Heart left ventricle (tissue), 13 donors: ENCODE results near the gene CLCNKA.

Experiments used
- POLR2A ChIP-seq, 2 donors: fragments of 450-650 bp; IDR thresholded peaks; one replicate each; pipeline ENCODE4 v1.6.1; 2017; ENCODE audit warnings: antibody characterized with exemption in 2 of 2, mild to moderate bottlenecking in 2 of 2, moderate library complexity in 2 of 2
- TF ChIP-seq, protein P1 (sequence below), 12 donors: fragments of 200-600 bp; sonication (generic) in 4 of 12; IDR thresholded peaks; one replicate each; pipeline versions ENCODE4 v1.5.0 to v1.8.0; 2018 to 2022; ENCODE audit warnings: antibody characterized with exemption in 12 of 12, mild to moderate bottlenecking in 5 of 12
- donor health status: ischemic (EF 13 %, LVEDD 7.1; RV severe dilation, severe dysfunction).
- donor health status: DM: no; HTN: yes; CAD: no.
- donor health status: DM: no; HTN: no; CAD: no.
- donor health status: ischemic (EF 25% LVEDD 6.9; RV normal size, moderate dysfunction).
- donor health status: ischemic (EF 25% LVEDD 5.7; RV mildly dilated, moderate dysfunction).
- donor health status: ischemic (EF 35%, LVEDD 5.7; RV mildly dilated, moderate dysfunction).
- donor health status: nonischemic (EF 11% LVEDD 7.7; RV severe dilation, severe dysfunction).
- donor health status: DM: yes; HTN: yes; CAD: no.
- donor health status: PGD.
- donor health status: ischemic (EF 29% LVEDD 5.4; RV normal size, mild dysfunction).
- donor health status: nonischemic (EF 23%, LVEDD 6.1; RV moderate dilation, normal function).

DNA sequence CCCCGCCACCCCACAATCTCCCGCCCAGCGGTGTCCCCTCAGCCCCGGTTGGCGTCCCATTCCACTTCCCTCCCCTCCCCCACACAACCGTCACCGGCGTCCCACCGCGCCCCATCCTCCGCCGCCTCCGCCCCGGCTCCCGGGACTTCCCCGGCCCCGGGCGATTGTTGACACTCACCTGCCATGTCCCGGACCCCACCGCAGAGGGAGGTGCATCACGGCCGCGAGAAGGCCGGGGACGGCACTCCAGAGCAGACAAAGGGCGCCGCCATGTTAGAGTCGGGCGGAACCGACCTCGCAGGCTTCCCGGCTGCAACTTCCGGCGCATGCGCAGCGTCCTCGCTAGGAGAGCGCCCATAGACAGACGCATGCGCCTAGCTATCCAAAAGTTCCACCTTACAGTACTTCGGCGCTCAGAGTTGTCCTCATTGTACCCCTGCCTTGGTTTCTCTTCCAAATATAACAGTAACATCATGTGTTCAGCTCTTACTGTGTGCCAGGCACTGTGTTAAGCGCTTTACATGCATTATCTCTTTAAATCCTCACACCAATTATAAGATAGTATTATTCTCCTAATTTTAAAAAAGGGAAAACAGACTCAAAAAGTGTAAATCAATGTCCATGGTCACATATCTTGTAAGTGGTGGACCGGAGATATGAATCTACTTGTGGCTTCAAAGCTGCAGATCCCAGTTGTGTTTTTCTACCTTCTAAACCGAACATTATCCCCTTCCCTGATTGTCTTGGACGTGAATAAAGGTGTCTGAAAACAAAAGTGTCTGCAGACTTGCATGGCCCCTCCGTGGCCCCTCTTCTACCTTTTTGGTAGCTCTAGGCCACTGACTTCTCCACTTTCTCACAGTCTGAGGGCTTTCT, 45.8 kb upstream of the CLCNKA start, which contains the start of gene ZBTB17:
- TF ChIP-seq POLR2A (IDR thresholded peaks at IDR 0.05): peak in 1 of 2 donors; percentile 65
- TF ChIP-seq, protein P1, sequence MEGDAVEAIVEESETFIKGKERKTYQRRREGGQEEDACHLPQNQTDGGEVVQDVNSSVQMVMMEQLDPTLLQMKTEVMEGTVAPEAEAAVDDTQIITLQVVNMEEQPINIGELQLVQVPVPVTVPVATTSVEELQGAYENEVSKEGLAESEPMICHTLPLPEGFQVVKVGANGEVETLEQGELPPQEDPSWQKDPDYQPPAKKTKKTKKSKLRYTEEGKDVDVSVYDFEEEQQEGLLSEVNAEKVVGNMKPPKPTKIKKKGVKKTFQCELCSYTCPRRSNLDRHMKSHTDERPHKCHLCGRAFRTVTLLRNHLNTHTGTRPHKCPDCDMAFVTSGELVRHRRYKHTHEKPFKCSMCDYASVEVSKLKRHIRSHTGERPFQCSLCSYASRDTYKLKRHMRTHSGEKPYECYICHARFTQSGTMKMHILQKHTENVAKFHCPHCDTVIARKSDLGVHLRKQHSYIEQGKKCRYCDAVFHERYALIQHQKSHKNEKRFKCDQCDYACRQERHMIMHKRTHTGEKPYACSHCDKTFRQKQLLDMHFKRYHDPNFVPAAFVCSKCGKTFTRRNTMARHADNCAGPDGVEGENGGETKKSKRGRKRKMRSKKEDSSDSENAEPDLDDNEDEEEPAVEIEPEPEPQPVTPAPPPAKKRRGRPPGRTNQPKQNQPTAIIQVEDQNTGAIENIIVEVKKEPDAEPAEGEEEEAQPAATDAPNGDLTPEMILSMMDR (IDR thresholded peaks at IDR 0.05): peak in 1 of 12 donors; percentile 5
